HG03571 (cell line): Measurements from ENCODE around the gene CTDNEP1.
"Not testable (repeated sequence)": the region's sequence is repeated elsewhere in the genome, so short reads cannot be mapped to it uniquely, and the experiment has no call there.

Source experiments
- ATAC-seq: cut with Tn5 transposase; IDR thresholded peaks from one replicate; pipeline ENCODE4 v1.9.1; 2021; ENCODE audit not compliant: unreplicated experiment

Gene CTDNEP1

DNA sequence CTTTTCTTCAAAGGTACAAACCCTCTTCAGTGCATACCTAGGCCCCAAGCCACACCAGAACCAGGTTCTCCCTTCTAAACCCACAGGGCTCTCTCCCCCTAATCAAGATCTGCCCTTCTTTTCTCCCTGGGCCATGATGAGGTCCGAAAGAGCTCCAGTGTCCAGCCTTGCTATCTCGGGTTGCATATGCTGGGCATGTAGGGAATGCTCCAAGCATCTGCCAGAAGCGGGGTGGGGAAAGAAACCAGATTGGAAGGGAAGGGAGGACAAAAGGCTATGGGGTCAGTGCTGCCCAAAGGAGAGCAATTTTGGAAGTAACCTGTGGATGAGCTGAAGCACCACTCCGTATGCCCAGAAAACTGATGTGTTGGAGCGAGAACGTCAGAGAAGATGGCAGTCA is 2.3 kb downstream of the CTDNEP1 start:
- ATAC-seq: no peak

DNA sequence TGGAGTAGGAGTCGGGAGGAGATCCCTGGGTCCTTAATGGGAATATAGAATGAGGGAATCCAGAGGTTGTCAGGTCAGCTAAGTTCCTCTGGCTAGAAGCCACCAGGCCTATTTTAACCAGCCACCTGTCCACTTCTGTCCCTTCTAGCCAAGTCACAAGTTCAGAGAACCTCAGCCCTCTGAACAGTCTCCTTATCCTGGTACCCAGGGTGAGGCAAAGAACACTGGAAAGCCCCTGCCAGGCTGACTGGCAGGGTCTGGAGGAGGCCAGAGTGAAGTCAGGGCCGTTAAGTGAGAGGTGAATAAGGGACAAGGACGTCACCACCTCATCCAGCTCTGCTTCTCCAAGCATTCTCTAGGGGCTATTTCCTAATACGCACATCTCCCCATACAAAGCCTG is 2.7 kb downstream of the CTDNEP1 start:
- ATAC-seq: no peak

DNA sequence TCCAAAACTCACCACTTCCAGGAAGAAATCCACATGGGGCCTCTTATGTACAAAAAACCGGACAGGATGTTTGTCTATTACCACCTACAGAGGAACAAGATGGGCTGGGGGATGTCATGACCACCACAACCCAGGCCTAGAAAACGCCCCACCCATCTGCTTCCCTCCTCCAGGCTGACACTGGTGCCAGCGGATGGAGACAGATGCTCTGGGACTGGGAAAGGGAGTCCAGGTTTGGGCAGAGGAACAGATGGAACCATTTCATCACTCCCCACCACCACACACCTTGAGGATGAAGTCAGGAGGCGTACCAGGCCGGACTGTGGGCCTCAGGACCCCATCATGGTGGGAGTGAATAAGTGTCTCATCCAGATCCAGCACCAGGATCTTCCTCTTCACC is 4.8 kb downstream of the CTDNEP1 start:
- no peak for ATAC-seq

DNA sequence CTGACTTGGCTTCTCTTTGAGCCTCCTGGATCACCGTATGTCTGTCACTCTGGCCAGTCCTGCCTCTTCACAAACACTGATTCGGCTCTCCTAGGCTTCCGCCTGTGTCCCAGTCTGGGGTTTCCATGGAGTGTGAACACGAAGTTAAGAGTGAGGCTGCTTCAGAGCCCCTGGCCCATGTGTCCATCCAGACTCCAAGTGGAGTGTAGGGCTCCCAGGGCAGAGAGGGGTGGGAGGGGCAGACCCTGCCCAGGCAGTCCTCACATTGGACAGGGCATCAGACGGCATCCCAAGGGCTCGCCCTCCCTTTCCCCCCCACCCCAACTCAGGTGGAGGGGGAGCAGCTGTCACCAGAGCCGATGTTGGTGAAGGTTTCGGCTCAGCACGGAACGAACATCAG is 7.7 kb downstream of the CTDNEP1 start:
- not testable (repeated sequence) for ATAC-seq

DNA sequence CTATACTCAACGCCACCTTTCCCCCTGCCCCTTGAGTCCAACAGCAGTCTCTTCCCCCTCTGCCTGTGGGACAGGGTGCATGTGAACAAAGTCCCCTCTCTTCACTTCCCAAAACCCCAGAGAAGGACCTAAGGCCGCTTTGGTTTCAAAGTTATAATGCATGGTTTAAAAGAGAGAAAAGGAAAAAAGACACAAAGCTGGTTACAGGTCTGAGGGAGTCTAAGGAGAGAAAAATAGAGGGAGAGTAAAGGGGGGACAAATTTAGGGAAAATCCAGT is 8.1 kb downstream of the CTDNEP1 start:
- no peak for ATAC-seq

DNA sequence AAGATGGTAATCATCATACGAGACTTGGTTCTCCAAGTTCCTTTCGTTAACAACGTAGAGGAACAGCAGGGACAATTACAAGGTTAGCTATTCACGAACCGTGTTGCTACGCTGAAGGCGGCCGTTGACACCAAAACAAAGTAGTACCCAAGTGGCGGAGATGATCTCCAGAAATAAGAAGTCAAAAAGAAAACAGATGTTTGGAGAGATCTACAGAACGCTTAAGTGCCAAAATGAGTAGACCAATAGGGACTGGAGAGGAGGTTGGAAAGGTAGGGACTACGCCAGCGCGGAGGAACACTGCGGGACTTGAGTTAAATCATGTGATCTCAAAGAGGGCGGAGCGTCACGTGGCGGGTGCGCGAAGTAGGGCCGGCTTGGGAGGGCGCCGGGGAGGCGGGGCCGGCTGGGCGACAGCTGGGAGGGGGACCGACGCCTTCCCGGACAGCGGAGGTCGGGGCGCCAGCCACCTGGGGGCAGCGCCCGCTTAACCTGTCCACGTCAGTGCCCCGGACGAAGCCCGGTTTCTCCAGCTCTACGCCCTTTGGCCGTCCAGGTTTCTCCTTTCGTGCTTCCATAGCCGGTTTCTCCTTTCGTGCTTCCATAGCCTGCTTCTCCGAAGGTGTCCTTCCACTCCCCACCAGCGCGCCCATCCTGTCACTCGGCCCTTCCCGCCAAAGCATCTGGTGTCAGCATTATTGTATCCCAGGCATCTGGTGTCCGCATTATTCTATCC is 8.6 kb downstream of the CTDNEP1 start:
- ATAC-seq: peak; percentile 30

DNA sequence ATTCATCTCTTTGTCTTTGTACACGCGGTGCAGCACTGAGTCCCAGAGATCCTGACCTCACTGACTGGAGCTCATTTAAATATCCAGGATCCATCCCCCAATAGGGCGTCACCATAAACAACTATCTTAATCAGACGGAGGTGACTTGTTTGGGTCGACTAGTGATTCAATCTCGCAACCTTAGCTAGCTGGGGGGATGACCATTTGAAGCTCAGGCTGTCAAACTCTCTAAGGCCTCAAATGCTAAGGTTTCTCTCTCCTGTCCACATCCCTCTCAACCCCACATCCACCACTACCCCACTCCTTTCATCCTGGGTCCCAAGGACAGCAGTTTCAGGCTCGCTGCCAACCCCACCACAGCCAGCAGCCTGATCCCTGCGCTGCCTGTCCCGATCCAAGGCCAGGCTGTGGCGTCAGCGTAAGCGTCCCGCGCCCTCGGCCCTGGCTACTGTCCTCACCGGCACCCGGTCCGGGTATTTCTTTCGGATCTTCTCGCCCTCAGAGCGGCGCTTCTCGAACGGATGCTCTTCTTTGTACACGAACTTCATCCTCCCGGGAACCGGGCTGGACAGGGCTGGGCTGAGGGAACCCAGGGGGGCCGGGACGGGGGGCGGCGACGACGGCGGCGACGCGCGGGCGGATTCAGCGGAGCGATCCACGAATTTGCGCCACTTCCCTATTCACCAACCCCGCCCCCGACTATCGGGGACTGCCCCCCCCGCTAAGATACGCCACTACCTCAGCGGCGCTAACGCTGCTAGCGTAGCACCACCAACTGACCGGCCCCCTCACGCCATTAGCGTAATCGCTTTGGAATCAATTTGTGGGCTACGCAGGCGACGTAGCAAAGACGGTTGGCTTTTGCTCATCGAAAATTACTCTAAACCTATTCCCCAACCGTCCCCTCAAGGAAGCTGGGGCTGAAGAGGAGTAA is 9.5 kb downstream of the CTDNEP1 start, which contains the start of gene GABARAP:
Gene GABARAP (minus strand): TSS at position 667 of the 934 bp plus-strand sequence. CDS start 119 bp downstream, at position 548.
- peak; percentile 22 for ATAC-seq

DNA sequence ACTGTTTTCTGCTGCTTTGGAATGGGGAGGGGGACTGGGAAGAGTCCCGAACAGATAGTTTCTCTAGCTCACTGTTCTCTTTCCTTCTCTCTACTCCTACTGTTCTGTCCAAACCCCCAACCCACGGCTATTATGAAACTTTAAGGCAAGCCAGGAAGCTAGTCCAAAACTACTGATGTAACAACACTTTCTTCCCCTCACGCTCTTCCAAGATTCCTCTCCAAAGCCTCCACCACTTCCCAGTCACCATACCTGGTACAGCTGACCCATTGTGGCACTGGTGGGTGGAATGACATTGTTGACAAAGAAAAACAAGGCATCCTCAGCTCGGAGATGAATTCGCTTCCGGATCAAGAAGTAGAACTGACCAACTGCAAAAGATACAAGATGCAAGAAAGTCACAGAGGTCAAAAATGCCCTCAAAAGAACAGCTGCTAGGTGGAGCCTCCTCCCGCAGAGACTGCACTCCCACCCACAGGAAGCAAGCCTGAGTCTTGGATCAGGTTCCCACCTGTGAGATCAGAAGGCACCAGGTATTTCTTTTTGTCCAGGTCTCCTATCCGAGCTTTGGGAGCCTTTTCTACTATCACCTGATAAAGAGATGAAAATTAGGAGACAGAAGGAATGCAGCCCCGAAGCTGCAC is 10.3 kb downstream of the CTDNEP1 start:
- ATAC-seq: no peak

DNA sequence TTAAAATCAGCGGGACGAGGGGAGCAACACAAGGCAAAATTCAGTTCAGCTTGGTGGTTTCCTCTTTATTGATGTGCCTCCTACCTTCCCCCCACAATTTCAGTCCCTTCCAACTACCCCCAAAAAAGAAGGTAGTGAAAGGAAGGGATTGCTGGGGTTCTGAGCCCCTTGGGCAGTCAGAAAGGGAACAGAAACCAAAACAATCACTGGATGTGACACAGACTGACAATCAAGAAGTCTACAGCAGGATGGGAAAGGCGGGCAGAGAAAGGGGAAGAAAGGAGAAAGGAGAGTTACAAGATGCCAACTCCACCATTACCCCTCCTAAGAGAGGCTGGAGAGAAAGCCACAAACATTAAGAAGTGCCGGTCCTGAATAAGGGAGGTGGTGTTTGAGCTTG is 11.2 kb downstream of the CTDNEP1 start:
- ATAC-seq: no peak

DNA sequence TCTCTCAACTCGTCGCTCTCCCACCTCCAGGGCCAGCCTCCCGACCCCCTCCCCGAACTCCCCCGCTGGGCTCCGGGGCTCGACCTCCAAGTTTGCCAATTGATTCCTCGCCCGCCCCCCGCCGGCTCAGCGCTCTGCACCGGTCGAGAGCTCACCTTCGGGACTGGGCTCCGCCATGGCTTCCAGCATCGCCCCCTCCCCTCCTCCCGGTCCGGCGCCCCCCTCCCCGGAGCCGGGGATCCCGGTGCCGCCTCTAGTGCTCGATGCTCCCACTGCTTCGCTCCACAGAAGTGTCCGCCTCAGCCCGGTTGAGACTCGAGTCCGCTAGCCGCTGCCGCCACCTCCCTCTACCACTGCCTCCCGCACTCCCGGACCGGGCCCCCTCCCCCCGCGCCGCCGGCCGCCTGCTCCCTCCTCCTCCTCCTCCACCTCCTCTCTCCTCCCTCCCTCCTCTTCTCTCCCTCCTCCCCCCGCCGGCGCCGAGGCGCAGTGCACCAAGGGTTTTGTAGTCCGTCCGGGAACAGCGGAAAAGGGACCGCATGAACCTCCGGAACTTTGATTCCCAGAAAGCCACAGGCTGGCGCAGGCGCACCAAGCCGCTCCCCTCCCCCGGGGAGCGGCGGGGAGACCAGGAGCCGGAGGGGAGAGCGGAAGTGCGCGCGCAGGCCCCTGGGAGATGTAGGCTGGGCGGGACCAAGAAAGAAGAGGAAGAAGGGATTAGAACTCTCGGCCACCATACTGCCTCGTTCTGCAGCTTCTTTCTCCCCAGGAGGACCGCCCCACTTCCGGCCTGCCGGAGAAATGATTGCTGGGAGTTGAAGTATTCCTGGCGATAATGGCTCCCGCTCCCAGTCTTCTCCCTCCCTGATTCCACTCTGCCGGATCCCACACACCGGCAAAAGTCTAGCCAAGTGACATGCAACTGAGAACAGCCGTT is 12.2 kb downstream of the CTDNEP1 start, which contains the start of gene PHF23:
Gene PHF23 (minus strand): TSS at position 367 of the 937 bp plus-strand sequence. CDS start 178 bp downstream, at position 189.
- peak; percentile 41 for ATAC-seq

DNA sequence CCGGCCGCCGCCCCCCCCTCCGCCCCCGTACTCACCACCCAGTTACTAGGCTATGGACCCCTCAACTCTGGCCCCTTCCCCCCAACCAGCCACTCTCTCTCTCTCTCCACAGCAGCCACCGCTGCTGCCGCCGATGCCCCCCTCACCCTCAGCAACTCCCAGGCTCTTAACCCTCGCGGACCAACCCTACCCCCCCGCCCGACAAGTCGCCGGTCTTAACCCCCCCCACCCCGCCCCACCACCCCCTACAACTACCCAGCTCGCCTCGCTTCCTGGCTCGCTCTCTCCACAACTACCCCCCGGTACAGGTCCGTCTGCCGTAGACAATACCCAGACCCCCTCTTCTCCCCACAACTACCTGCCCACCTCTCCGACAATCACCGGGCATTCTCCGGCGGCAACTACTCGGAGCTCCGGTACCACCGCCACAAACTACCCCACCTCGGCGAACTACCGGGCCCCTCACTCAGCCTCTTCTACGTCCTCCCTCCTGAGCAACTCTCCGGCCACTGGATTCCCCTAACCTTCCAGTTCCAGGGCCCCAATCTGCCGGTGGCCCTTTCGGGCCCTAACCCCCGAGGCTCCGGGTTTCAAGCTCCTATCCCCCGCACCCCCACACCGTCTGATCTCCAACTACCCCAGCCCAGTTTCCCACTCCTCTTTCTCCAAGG is 13.0 kb downstream of the CTDNEP1 start:
- ATAC-seq: no peak

DNA sequence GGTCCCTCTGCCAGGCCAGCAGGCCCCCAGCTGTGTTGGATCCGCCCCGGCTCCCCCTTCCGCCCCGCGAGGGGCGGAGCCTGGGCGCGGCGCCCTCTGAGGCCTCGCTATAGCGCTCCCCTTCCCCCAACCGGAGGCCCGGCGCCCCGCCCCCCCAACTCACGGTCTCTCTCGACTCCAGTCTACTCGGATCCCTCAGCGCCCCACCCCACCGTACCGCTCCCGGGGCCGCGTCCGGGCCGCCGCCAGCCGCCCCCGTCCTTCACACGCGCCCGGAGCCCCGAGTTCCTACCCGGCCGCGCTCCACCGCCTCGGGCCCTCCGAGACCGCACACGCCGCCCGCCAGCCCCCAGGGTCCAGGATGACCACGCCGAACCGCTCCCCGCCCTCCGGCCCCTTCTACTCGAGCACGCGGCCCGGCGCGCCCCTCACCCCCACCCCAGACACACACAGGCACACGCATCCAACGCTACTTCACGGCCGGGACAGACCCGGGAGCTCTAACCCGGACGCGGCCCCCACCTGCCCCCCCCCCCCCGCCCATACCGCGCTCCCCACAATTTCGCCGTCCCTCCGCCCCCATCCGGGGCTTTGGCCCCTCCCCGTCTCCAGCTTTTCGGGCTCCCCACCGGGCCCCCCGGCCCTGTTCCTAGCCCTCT is 13.6 kb downstream of the CTDNEP1 start:
- ATAC-seq: no peak

DNA sequence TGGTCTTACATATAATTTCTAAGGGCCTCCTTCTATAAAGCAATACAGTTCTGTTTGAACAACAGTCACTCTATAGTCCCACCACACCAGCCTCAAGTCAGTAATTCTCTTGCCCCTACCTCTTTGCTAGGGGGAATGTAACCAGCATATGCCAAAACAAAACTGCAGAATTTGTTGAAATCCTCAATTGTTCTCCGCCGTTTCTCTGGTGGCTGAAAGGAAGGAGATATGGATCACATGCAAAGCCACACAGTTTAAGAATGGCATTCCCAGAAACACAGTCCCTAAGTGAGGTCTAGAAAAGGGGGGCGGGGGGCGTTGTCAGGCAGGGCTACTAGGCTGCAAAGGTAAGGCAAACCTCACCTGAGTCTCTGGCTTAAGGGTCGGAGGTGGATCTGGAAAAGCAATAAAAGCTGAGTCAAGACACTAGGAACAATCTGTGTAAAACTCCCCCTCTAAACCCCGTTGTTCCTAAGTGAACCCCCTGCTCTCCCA is 14.2 kb downstream of the CTDNEP1 start:
- ATAC-seq: no peak

DNA sequence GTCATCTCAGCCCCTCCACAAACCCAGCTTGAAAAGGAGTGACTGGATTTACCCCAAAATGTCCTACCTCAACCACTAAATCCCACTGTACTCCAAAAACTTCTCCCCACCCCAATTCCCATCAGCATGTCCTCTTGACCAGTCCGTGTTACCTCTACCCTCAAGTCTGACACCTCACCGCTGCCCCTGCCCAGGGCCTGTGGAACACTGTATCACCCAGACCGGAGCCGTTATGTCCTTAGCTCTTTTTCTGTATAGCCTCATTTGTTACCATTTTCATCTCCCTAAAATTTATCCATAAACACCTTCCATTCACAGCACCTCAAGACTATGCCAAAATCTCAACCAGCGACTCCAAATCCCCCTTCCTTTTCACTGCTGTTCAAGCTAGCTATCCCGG is 14.7 kb downstream of the CTDNEP1 start:
- no peak for ATAC-seq

DNA sequence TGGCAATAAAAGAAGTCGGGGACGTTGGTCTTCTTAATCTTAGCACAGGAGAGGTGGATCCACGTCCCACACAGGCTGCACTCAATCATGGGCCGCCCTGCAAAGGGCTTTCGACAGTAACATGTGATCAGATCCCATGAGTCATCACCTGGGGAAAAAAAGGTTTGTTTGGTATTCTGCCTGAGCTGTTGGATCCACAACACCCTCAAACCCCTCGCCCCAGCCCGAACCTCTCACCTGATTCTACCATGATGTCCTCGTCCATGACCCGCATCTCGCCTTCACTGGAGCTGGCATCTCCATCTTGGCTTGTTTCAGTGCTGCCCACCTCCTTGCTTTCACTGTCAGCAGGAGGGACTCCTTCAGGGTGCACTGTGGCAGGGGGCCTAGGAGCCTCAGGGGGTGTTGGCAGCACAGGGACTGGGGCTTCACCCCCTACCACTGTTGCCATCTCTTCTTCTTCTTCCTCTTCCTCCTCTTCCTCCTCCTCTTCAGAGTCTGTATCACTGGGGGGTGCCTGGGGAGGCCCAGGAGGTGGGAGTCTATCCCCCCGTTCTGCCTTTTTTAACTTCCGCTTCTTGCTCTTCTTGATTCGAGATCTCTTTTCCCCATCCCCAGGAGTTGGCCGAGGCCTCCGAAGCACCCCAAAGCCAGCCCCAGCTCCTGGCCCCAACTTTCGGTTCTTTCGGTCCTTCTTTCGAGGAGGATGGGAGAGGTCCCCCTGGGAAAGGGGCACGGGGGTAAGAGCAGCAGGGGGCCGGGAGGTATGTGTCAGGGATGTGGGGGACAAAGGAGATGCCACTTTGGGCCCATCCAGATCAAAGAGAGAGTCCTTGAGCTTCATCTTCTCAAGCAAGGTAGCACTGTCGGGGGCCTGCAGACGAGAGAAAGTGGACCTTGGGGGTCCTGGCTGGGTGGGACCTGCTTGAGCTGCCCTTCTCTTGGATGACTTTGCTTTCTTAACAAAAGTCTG is 15.6 kb downstream of the CTDNEP1 start:
- ATAC-seq: no peak

DNA sequence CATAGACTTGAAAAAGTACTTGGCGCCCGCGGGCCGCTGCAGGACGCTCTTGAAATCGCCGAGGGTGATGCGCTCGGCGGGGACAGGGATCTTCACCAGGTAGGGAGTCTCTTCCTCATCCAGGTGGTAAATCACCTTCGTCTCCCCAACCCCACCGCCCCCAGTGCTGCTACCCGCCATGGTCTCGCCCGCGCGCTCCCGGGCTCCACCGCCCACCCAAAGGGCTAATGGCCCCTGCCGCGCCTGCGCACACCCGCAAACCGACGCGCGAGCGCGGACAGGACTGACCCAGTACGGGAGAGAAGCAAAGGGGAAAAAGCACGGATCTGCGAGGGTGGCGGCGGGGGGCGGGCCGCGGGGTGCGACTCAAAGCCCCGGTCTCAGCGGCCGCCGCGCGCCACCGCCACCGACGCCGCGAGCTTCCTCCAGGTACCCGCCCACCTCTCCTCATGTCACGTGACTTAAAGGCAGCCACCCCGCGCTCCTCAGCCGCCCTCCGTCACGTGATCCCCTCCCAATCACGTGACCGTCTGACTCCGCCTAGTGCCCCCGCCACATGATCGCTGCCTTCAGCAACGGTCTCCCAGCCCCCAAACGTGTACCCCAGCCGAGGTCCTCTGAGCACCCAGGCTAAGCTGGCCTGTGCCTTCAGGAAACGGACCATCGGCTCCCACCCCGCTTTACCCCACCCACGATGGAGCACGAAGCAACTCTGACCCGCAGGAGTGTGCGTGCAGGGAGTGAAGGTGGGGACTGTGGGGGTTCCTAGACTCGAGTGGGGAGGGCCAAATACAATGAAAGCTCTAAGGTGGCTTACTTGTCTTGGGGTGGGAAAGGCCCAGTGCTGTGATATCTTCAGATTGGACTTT is 17.2 kb downstream of the CTDNEP1 start, which contains the start of gene DVL2:
Gene DVL2 (minus strand): TSS at position 435 of the 869 bp plus-strand sequence. CDS start 255 bp downstream, at position 180.
- ATAC-seq: peak; percentile 43

DNA sequence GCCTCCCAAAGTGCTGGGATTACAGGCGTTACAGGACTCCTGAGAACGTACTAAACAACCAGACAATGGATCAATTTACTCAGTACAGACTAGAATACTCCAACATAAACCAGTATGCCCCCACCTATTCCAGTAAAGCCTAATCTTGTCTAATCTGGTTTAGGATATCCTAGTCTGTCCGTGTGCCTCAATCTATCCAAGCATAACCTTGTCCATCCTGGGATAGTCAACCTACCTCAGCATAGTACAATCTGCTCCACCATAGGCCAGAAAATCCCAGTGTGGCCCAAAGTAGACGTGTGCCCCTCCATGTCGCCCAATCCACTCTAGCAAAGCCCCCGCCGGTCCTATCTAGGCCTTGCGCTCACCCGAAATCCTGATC is 17.8 kb downstream of the CTDNEP1 start:
- no peak for ATAC-seq
